Dendritic cell treated with granulocyte-macrophage colony-stimulating factor and Interleukin-4, amounts not matched to agents 40 ng/mL and 50 ng/mL, for 4 days (primary cell): Measurements from ENCODE around the gene PGPEP1.
A peak's percentile ranks its signal among the peaks of the same experiment; 100 is the strongest.
"Not testable (repeated sequence)": the region's sequence is repeated elsewhere in the genome, so short reads cannot be mapped to it uniquely, and the experiment has no call there.

ENCODE experiments used
- H3K27ac Mint-ChIP-seq: one replicate; pipeline ENCODE4 v1.8.0; 2022; ENCODE audit warnings: mild to moderate bottlenecking, mixed read lengths
- H3K27me3 Mint-ChIP-seq: one replicate; pipeline ENCODE4 v1.8.0; 2022; ENCODE audit warnings: mild to moderate bottlenecking, mixed read lengths
- H3K36me3 Mint-ChIP-seq: one replicate; pipeline ENCODE4 v1.8.0; 2022; ENCODE audit warnings: low read depth, mixed read lengths
- H3K4me1 Mint-ChIP-seq: one replicate; pipeline ENCODE4 v1.8.0; 2022; ENCODE audit warnings: low read depth, mixed read lengths
- H3K4me3 Mint-ChIP-seq: one replicate; pipeline ENCODE4 v1.8.0; 2022; ENCODE audit warnings: mild to moderate bottlenecking, moderate library complexity, mixed read lengths
- H3K9me3 Mint-ChIP-seq: one replicate; pipeline ENCODE4 v1.8.0; 2022; ENCODE audit warnings: mixed read lengths
- intact Hi-C: fragments of 100-400 bp; cut with micrococcal nuclease; formaldehyde crosslinking; loops from one replicate; pipeline ENCODE4 v1.15.0; 2022

PGPEP1 gene

DNA sequence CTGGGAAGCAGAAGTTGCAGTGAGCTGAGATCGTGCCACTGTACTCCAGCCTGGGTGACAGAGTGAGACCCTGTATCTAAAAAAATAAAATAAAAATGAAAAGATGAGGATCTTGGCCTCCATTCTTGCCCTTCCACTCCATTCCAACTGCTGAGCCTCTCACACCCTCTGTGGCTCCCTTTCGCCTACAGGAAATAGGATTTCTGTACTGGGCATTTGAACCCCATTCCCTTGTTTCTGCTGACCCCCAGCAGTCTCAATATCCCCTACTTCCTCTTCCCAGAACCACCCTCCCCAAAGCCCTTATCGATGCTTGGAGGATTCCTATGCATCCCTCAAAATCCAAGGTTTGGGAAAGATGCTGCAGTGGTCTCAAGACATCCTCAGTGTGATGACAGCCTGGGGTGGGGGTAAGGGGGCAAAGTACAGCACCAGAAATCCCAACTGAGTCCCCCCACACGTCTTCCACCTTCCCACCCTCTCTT is 33.1 kb downstream of the PGPEP1 start:
- Mint-ChIP-seq H3K4me1 (peaks cover 39% of the 10 kb centered on the region), H3K27me3 (peaks cover 2% of the 10 kb centered on the region), H3K9me3 (no peaks in the 10 kb centered on the region), H3K4me3 (no peak overlapping the region), H3K36me3 (peaks cover 15% of the 10 kb centered on the region), H3K27ac (peak overlapping the region; percentile 74)
- intact Hi-C loops, result no loop called here

DNA sequence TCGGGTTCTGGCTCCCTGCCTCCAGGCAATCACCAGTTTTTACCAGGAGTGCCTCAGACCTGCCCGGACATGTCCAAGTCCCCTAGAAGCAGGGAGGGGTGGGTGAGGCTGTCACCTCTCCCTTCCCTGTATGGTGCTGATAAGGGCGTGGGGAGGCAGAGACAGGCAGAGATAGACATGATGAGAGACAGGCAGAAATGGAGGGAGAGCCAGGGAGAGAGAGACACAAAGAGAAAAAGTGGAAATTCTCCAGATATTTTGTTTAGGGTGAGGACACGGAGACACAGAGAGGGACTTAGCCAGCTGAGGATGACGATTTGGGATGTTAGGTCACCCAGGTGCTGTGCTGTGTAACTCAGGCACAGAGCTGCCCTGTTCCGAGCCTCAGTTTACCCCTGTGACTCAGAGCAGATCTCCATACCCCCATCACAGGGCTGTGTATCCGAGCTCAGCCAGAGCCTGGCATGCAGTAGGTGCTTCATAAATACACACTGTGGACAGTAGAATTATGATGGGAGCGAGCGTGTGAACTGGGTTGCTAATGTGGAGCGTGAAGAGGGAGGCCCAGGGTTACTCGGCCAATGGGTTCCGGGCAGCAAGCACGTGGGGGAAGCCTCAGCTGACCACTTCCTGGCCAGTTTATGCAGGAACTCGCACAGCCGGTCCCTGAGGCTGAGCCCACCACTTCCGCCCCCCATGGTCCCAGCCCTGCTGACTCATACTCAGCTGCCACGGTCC is 33.7 kb downstream of the PGPEP1 start:
- intact Hi-C loops, result no loop called here
- peak overlapping the region; percentile 30 for H3K4me3 Mint-ChIP-seq
- H3K27ac Mint-ChIP-seq, result peak overlapping the region; percentile 74
- peaks cover 2% of the 10 kb centered on the region for H3K27me3 Mint-ChIP-seq
- H3K4me1 Mint-ChIP-seq, result peaks cover 39% of the 10 kb centered on the region
- peaks cover 9% of the 10 kb centered on the region for H3K36me3 Mint-ChIP-seq
- H3K9me3 Mint-ChIP-seq, result no peaks in the 10 kb centered on the region

DNA sequence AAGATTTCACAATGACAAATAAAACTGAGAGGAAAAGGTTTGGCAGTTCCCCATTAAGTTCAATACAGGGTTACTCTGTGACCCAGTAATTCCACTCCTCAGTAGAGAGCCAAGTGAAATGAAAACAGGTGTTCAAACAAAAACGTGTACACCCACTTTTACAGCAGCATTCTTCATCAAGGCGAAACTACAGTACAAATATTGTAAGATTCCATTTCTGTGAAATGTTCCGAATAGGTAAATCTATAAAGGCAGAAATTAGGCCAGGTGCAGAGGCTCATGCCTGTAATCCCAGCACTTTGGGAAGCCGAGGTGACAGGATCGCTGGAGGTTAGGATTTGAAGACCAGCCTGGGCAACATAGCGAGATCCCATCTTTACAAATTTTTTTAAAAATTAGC is 36.6 kb downstream of the PGPEP1 start:
- peaks cover 4% of the 10 kb centered on the region for H3K27me3 Mint-ChIP-seq
- no peaks in the 10 kb centered on the region for H3K36me3 Mint-ChIP-seq
- intact Hi-C loops, result no loop called here
- H3K4me3 Mint-ChIP-seq, result no peak overlapping the region
- H3K27ac Mint-ChIP-seq, result no peak overlapping the region
- peaks cover 45% of the 10 kb centered on the region for H3K4me1 Mint-ChIP-seq
- H3K9me3 Mint-ChIP-seq, result no peaks in the 10 kb centered on the region

DNA sequence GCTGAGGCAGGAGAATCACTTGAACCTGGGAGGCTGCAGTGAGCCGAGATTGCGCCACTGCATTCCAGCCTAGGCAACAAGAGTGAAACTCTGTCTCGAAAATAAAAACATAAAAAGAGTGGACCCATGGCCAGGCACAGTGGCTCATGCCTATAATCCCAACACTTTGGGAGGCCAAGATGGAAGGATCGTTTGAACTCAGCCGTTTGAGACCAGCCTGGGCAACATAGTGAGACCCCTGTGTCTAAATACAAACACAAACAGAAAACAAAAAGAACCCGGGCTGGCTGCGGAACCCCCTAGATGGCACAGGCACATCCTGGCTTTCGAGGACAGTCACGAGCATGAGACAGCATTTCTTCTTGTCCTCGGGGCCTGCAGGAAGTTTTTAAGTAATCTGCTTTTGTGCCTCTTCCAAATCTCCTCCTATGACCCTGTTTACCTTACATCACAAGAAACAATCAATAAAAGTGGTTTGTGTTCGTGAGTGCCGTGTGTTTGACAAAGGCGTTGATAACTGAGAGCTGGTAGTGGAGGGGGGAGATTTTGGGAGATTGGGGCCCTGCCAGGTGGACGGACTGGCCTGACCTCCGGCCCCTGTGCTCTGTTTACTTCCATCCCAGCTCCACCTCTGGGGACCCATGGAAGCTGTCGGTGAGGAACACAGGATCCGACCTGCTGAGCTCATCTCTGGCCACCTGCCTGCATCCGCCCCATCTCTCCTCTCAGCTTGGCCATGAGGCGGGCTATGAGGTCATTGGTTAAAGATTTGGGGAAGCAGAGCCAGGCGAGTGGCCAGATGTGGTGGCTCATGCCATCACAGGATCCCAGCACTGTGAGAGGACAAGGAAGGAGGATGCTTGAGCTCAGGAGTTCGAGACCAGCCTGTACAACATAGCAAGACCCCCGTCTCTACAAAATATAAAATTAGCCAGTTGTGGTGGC is 39.7 kb downstream of the PGPEP1 start:
- Mint-ChIP-seq H3K9me3 (no peaks in the 10 kb centered on the region), H3K36me3 (no peaks in the 10 kb centered on the region), H3K27ac (peak overlapping the region; percentile 65), H3K4me1 (peaks cover 31% of the 10 kb centered on the region), H3K27me3 (peaks cover 13% of the 10 kb centered on the region), H3K4me3 (no peak overlapping the region)
- intact Hi-C loops, result no loop called here

GRCh38 chr19:18380843-18381242 is 40.4 kb downstream of the PGPEP1 start:
- Mint-ChIP-seq H3K9me3 (no peaks in the 10 kb centered on the region), H3K36me3 (no peaks in the 10 kb centered on the region), H3K27ac (peak overlapping the region; percentile 65), H3K4me3 (no peak overlapping the region), H3K4me1 (peaks cover 33% of the 10 kb centered on the region), H3K27me3 (peaks cover 19% of the 10 kb centered on the region)
- intact Hi-C loops, result no loop called here

- H3K36me3 Mint-ChIP-seq, intact Hi-C loops, H3K27ac Mint-ChIP-seq, H3K9me3 Mint-ChIP-seq, H3K4me3 Mint-ChIP-seq: not testable (repeated sequence)
- Mint-ChIP-seq H3K27me3 (peaks cover 23% of the 10 kb centered on the region), H3K4me1 (peaks cover 50% of the 10 kb centered on the region)
Observed at GRCh38 chr19:18383622-18384021, 43.2 kb downstream of the PGPEP1 start.

GRCh38 chr19:18384775-18385174 is 44.4 kb downstream of the PGPEP1 start:
- Mint-ChIP-seq H3K9me3 (no peaks in the 10 kb centered on the region), H3K27ac (no peak overlapping the region), H3K27me3 (peaks cover 23% of the 10 kb centered on the region), H3K36me3 (peaks cover 8% of the 10 kb centered on the region), H3K4me1 (peaks cover 58% of the 10 kb centered on the region), H3K4me3 (no peak overlapping the region)
- intact Hi-C loops, result loop anchor here (5.0 kb wide), 1 partner anchor 37 kb away; no protein-coding TSS in a partner anchor

GRCh38 chr19:18385359-18385674 is 44.9 kb downstream of the PGPEP1 start:
- Mint-ChIP-seq H3K27me3 (peaks cover 23% of the 10 kb centered on the region), H3K4me1 (peaks cover 57% of the 10 kb centered on the region), H3K4me3 (no peak overlapping the region), H3K36me3 (peaks cover 13% of the 10 kb centered on the region), H3K9me3 (no peaks in the 10 kb centered on the region), H3K27ac (no peak overlapping the region)
- intact Hi-C loops, result loop anchor here (5.0 kb wide), 1 partner anchor 38 kb away; no protein-coding TSS in a partner anchor

DNA sequence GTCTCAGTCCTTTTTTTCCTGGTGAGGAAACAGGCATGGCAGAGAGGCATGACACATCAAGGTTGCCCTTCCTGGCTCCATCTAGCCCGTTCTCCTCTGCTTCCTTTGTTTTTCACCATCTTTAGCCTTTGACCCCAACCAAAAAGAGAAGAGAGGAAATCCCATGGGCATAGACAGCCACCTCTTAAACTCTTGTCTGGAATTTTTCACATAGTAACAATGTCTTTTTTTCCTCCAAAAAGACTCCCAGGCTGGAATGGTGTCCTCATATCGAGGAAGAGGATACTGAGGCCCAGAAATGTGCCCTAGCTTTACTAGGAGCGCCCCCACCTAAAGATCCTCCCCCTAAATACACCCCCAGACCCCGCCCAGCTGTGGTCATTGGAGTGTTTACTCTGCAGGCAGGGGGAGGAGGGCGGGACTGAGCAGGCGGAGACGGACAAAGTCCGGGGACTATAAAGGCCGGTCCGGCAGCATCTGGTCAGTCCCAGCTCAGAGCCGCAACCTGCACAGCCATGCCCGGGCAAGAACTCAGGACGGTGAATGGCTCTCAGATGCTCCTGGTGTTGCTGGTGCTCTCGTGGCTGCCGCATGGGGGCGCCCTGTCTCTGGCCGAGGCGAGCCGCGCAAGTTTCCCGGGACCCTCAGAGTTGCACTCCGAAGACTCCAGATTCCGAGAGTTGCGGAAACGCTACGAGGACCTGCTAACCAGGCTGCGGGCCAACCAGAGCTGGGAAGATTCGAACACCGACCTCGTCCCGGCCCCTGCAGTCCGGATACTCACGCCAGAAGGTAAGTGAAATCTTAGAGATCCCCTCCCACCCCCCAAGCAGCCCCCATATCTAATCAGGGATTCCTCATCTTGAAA is 45.5 kb downstream of the PGPEP1 start, which contains the start of gene GDF15:
TSS of gene GDF15 (plus strand) at position 484 of the 868 bp plus-strand sequence. CDS start at position 516, 32 bp downstream.
- H3K4me3 Mint-ChIP-seq, result no peak within 1 kb of the TSS
- H3K27me3 Mint-ChIP-seq, result peaks cover 23% of the 10 kb centered on the region
- intact Hi-C loops, result loop anchor here (5.0 kb wide), 1 partner anchor 39 kb away; no protein-coding TSS in a partner anchor

GRCh38 chr19:18386543-18387271 is 46.3 kb downstream of the PGPEP1 start:
- Mint-ChIP-seq H3K4me1 (peaks cover 67% of the 10 kb centered on the region), H3K27ac (no peak overlapping the region), H3K9me3 (no peaks in the 10 kb centered on the region), H3K27me3 (peaks cover 23% of the 10 kb centered on the region), H3K36me3 (peaks cover 27% of the 10 kb centered on the region), H3K4me3 (no peak overlapping the region)
- intact Hi-C loops, result loop anchor here (5.0 kb wide), 1 partner anchor 39 kb away; no protein-coding TSS in a partner anchor

More for the DNA sequence above, 45.5 kb downstream of the PGPEP1 start, which contains the start of gene GDF15:
- no peak within 1 kb of the TSS for H3K27ac Mint-ChIP-seq
- H3K36me3 Mint-ChIP-seq, result peaks cover 19% of the 10 kb centered on the region
- peaks cover 60% of the 10 kb centered on the region for H3K4me1 Mint-ChIP-seq
- no peaks in the 10 kb centered on the region for H3K9me3 Mint-ChIP-seq

GRCh38 chr19:18388100-18388959 is 47.9 kb downstream of the PGPEP1 start:
- H3K36me3 Mint-ChIP-seq, result peaks cover 37% of the 10 kb centered on the region
- intact Hi-C loops, result loop anchor here (2.0 to 5.0 kb wide), 2 partner anchors 20 to 41 kb away; no protein-coding TSS in a partner anchor
- peaks cover 75% of the 10 kb centered on the region for H3K4me1 Mint-ChIP-seq
- peaks cover 17% of the 10 kb centered on the region for H3K27me3 Mint-ChIP-seq
- H3K4me3 Mint-ChIP-seq, result peak overlapping the region; percentile 80
- H3K27ac Mint-ChIP-seq, result peak overlapping the region; percentile 86
- H3K9me3 Mint-ChIP-seq, result no peaks in the 10 kb centered on the region
